Lung (tissue), 12 donors: ENCODE measurements around the gene BIRC6. TPM values are rescaled to one million over a fixed set of nuclear protein-coding genes. Genes with fewer than 3 reads are reported as not detected.

Source experiments
- ATAC-seq: fragments of 200-7000 bp; cut with Tn5 transposase; one replicate; pipeline ENCODE4 v1.9.1; 2020; ENCODE audit warnings: moderate number of reproducible peaks; ENCODE audit not compliant: insufficient read depth, low FRiP score
- DNase-seq, 3 donors: peaks; one replicate each; pipeline ENCODE4 v3.0.0-alpha.2; 2013 to 2017
- H3K27ac ChIP-seq, 2 donors: one replicate each; pipeline ENCODE4 v1.5.1; 2013; ENCODE audit warnings: mild to moderate bottlenecking in 2 of 2, moderate library complexity in 2 of 2, control low read depth in 1 of 2, inconsistent platforms in 1 of 2, low read depth in 1 of 2, low read length in 1 of 2
- H3K27me3 ChIP-seq, 3 donors: one replicate each; pipeline ENCODE4 v1.5.1; 2013; ENCODE audit warnings: low read length in 2 of 3; ENCODE audit not compliant: control insufficient read depth in 3 of 3, insufficient read depth in 3 of 3
- H3K36me3 ChIP-seq, 4 donors: one replicate each; pipeline ENCODE4 v1.5.1; 2013; ENCODE audit warnings: low read length in 4 of 4, mild to moderate bottlenecking in 1 of 4, moderate library complexity in 1 of 4; ENCODE audit not compliant: control insufficient read depth in 4 of 4, insufficient read depth in 4 of 4
- H3K4me1 ChIP-seq, 5 donors: one replicate each; pipeline ENCODE4 v1.5.1; 2013; ENCODE audit warnings: low read length in 5 of 5, mild to moderate bottlenecking in 2 of 5, moderate library complexity in 1 of 5; ENCODE audit not compliant: control insufficient read depth in 5 of 5, insufficient read depth in 5 of 5
- H3K4me3 ChIP-seq: one replicate; pipeline ENCODE4 v1.5.1; 2013; ENCODE audit warnings: mild to moderate bottlenecking, control low read depth, moderate library complexity
- H3K9ac ChIP-seq, 2 donors: one replicate each; pipeline ENCODE4 v1.5.1; 2013; ENCODE audit warnings: low read length in 2 of 2, control low read depth in 1 of 2; ENCODE audit not compliant: insufficient read depth in 1 of 2
- H3K9me3 ChIP-seq, 4 donors: one replicate each; pipeline ENCODE4 v1.5.1; 2013; ENCODE audit warnings: low read length in 3 of 4, mild to moderate bottlenecking in 1 of 4, moderate library complexity in 1 of 4; ENCODE audit not compliant: control insufficient read depth in 4 of 4, insufficient read depth in 3 of 4
- CTCF ChIP-seq: IDR thresholded peaks from 2 replicates; pipeline ENCODE4 v1.5.1; 2012; ENCODE audit warnings: mild to moderate bottlenecking; ENCODE audit errors: control extremely low read depth, extremely low read depth
- WGBS, 2 donors: extraction: QIAGEN DNeasy Blood & Tissue Kit; methylation state at CpG; one replicate each; pipeline ENCODE4 v1.1.7; 2013; 5-methylcytosine and 5-hydroxymethylcytosine counted together
- polyA plus RNA-seq, 2 donors: library from polyadenylated mRNA; stranded (reverse); fragments of 200-250 nt; gene quantifications; one replicate each; pipeline ENCODE4 v1.2.1, GENCODE V29; 2013
- total RNA-seq, 2 donors: library from RNA; depleted of rRNA in 1 of 2; stranded (reverse); fragments of >200 nt in 1 of 2; gene quantifications; one replicate each; pipeline ENCODE4 v1.2.1, GENCODE V29; 2014 to 2021
- donor health status: control.
- donor health status: control.
- donor health status: Bipolar disorder and iron deficiency.
- donor health status: healthy.
- donor health status: DM: yes; HTN: yes; CAD: no.

BIRC6 gene
- total and polyA plus RNA-seq, 4 donors, result 12.2 to 229 (median 51.5) TPM

GRCh38 chr2:32417659-32418058 lies 60.8 kb downstream of the BIRC6 start:
- 94 to 95% methylated on average over 10 of the region's 10 CpGs for WGBS, 2 donors

GRCh38 chr2:32418778-32419177 lies 62.0 kb downstream of the BIRC6 start:
- Histone ChIP-seq H3K9ac (no peak overlapping the region), H3K4me1 (peaks cover 0 to 1% (median 0%) of the 10 kb centered on the region in 5 donors), H3K27me3 (no peaks in the 10 kb centered on the region), H3K27ac (no peak overlapping the region), H3K36me3 (peaks cover 12 to 25% (median 19%) of the 10 kb centered on the region in 4 donors), H3K4me3 (no peak overlapping the region), H3K9me3 (no peaks in the 10 kb centered on the region)
- DNase-seq (peak in 1 of 3 donors; percentile 3), ATAC-seq (no peak)
- no peak for TF ChIP-seq CTCF
- 86 to 88% methylated on average over 5 of the region's 5 CpGs for WGBS, 2 donors

More at GRCh38 chr2:32417659-32418058, 60.8 kb downstream of the BIRC6 start:
- no peaks in the 10 kb centered on the region for H3K4me1 ChIP-seq
- peaks cover 12 to 25% (median 18%) of the 10 kb centered on the region in 4 donors for H3K36me3 ChIP-seq
- no peaks in the 10 kb centered on the region for H3K9me3 ChIP-seq
- no peak overlapping the region for H3K9ac ChIP-seq
- H3K27me3 ChIP-seq, result no peaks in the 10 kb centered on the region
- H3K4me3 ChIP-seq, result no peak overlapping the region
- no peak for TF ChIP-seq CTCF
- no peak for DNase-seq
- ATAC-seq, result no peak
- no peak overlapping the region for H3K27ac ChIP-seq

GRCh38 chr2:32422133-32422532 lies 65.3 kb downstream of the BIRC6 start:
- no peak for DNase-seq
- ATAC-seq, result no peak
- H3K9me3 ChIP-seq, result no peaks in the 10 kb centered on the region
- H3K27me3 ChIP-seq, result no peaks in the 10 kb centered on the region
- no peak overlapping the region for H3K27ac ChIP-seq
- peaks cover 0 to 8% (median 4%) of the 10 kb centered on the region in 4 donors for H3K36me3 ChIP-seq
- TF ChIP-seq CTCF, result no peak
- H3K4me3 ChIP-seq, result no peak overlapping the region
- H3K9ac ChIP-seq, result no peak overlapping the region
- WGBS, 2 donors, result 89 to 95% methylated on average over 1 of the region's 1 CpG
- peaks cover 0 to 5% (median 0%) of the 10 kb centered on the region in 5 donors for H3K4me1 ChIP-seq

GRCh38 chr2:32423536-32423935 lies 66.7 kb downstream of the BIRC6 start:
- DNase-seq (no peak), ATAC-seq (no peak)
- no peak overlapping the region for H3K27ac ChIP-seq
- H3K9me3 ChIP-seq, result no peaks in the 10 kb centered on the region
- H3K4me3 ChIP-seq, result no peak overlapping the region
- H3K4me1 ChIP-seq, result peaks cover 0 to 9% (median 0%) of the 10 kb centered on the region in 5 donors
- no peaks in the 10 kb centered on the region for H3K27me3 ChIP-seq
- peaks cover 0 to 4% (median 0%) of the 10 kb centered on the region in 4 donors for H3K36me3 ChIP-seq
- no peak overlapping the region for H3K9ac ChIP-seq
- TF ChIP-seq CTCF, result no peak
